ENCODE results near the gene LRRK1.

LRRK1 gene

DNA sequence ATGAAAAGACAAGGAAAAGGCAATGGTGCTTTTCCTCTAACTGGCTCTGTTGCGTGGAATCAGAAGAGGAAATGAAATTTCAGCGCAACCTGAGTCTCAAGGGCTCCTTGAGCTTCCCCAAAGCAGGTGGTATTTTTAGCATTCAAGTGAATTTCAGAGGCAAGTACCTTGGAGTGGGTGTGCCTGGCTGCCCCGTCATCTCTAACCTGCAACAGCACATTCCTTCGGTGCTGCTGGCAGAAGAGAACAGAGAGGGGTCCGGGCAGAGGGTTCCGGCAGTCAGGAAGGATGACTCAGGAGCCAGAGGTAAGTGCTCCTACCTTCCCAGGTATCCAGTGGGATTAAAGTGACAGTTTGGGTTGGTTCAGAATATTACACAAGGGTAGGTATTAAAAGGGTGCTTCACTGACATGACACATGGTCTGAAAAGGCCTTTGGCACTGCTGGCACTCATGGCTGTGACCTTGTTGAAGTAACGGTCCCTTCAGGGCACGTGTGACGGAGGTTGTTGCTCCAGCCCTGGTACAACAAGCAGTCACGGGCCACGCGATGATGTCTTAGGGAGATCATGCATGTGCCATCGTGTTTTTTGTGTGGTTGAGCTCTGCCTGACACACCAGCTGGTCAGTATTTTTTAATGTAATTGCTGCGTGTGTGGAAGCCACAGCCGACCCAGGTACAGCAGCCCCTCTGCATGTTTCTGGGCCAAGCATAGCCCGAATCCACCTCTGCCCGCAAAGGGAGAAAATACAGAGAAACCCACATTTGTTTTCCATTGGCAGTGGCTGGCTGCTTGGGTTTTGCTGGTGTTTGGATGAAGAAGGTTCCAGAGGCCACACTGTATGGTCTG, 75.7 kb downstream of the LRRK1 start:
- H3K4me3 ChIP-seq (replicated peaks in 1 of 2; ENCODE audit: low read depth in 2 of 2, low read length in 2 of 2): no peak overlapping the region
- DNase-seq (ENCODE audit: low read depth in 2 of 2): no peak
- TF ChIP-seq, protein P1, sequence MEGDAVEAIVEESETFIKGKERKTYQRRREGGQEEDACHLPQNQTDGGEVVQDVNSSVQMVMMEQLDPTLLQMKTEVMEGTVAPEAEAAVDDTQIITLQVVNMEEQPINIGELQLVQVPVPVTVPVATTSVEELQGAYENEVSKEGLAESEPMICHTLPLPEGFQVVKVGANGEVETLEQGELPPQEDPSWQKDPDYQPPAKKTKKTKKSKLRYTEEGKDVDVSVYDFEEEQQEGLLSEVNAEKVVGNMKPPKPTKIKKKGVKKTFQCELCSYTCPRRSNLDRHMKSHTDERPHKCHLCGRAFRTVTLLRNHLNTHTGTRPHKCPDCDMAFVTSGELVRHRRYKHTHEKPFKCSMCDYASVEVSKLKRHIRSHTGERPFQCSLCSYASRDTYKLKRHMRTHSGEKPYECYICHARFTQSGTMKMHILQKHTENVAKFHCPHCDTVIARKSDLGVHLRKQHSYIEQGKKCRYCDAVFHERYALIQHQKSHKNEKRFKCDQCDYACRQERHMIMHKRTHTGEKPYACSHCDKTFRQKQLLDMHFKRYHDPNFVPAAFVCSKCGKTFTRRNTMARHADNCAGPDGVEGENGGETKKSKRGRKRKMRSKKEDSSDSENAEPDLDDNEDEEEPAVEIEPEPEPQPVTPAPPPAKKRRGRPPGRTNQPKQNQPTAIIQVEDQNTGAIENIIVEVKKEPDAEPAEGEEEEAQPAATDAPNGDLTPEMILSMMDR (IDR thresholded peaks at IDR 0.05; ENCODE audit: low read depth, low read length): no peak

DNA sequence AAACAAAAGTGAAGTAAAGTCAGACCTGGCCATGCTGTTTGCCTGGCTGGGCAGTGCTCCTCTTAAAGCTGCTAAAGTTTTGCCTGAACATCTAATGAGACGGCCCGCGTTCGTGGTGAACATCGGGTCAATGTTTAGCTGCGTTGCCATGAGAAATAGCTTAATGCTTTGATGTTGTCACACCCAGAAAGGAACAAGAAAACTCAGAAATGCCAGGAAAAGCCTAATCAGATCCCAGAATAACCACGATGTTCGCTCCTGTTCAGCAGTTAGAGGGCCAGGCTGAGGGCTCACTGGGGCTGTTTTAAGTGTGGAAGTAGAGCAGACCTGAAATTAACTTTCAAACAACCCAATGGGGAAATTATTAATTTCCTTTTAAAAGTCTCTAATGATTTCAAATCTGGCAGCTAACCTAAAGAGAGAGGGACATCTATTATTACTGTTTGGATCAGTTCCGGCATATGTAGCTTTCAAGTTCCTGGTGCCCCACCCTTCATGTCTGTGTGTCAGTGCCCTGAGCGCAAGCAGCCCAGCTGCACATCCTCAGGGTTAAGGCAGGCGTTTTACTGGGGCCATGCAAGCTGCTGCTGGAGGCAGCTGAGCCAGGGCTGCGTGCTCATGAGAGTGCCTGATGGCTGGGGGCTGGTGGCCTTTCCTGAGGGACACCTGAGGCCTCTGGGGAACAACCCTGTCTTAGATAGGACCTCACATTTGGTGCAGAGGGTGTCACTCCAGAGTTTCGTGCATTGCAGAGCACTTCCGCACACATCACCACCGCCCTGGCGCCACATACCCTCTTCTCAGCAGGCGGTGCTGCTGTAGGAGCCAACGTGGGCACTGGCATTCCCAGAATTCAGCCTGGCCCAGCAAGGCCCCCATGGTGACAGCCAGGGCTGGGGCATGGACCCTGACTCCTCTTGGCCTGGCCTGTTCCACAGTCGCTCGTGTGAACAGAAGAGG, 76.6 kb downstream of the LRRK1 start:
- TF ChIP-seq, protein P1 (IDR thresholded peaks at IDR 0.05; ENCODE audit: low read depth, low read length): no peak
- DNase-seq (ENCODE audit: low read depth in 2 of 2): no peak
- H3K4me3 ChIP-seq (replicated peaks in 1 of 2; ENCODE audit: low read depth in 2 of 2, low read length in 2 of 2): no peak overlapping the region

DNA sequence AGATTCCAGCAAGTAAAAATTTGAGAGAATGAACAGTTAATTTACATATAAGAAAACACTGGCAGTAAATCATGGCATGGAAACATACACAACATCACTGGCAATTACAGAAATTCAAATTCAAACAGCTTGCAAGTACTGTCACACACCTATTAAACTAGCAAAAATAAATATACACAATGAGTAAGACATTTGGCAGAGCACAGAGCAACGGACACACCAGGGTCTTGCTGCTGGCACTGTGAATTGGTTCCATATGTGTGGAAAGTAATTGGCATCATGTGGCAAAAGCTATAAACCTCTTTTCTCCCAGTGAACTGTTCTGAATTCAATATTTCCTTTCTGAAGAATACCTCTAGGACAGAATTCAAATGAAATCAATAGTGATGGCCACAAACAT, 78.3 kb downstream of the LRRK1 start:
- no peak for DNase-seq (ENCODE audit: low read depth in 2 of 2)
- TF ChIP-seq, protein P1 (IDR thresholded peaks at IDR 0.05; ENCODE audit: low read depth, low read length): no peak
- no peak overlapping the region for H3K4me3 ChIP-seq (replicated peaks in 1 of 2; ENCODE audit: low read depth in 2 of 2, low read length in 2 of 2)

DNA sequence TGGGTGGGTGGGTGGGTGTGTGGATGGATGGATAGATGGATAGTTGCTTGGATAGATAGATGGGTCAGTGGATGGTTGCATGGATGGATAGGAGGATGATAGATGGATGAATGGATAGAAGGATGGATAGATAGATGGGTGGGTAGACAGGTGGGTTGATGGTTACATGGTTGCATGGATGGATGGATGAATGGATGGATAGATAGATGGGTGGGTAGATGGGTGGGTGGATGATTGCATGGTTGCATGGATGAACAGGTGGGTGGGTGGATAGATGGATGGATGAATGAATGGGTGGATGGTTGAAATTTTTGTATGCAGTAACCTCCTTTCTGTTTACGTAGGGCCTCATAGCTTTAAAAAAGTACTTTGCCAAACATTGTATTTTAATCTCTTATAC, 79.5 kb downstream of the LRRK1 start:
- no peak overlapping the region for H3K4me3 ChIP-seq (replicated peaks in 1 of 2; ENCODE audit: low read depth in 2 of 2, low read length in 2 of 2)
- no peak for DNase-seq (ENCODE audit: low read depth in 2 of 2)
- TF ChIP-seq, protein P1 (IDR thresholded peaks at IDR 0.05; ENCODE audit: low read depth, low read length): no peak

DNA sequence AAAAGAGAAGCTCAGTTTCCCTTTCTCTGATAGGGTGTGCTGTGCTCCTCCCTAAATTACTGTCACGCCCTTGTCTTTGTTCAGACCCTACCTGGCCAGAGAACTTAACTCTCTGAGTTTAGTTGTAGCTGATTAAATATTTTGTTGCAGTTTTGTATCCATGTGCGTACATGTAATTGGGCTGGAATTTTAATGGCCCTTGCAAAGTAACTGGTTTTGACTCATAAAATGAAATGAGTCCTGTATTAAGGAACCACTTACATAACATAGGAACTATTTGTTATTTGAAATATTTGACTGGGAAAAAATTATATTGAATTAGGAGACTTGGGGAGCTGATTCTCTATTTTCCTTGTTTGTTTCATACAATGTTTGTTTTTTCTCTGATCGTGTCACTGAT, 80.2 kb downstream of the LRRK1 start:
- TF ChIP-seq, protein P1 (IDR thresholded peaks at IDR 0.05; ENCODE audit: low read depth, low read length): no peak
- no peak for DNase-seq (ENCODE audit: low read depth in 2 of 2)
- no peak overlapping the region for H3K4me3 ChIP-seq (replicated peaks in 1 of 2; ENCODE audit: low read depth in 2 of 2, low read length in 2 of 2)

DNA sequence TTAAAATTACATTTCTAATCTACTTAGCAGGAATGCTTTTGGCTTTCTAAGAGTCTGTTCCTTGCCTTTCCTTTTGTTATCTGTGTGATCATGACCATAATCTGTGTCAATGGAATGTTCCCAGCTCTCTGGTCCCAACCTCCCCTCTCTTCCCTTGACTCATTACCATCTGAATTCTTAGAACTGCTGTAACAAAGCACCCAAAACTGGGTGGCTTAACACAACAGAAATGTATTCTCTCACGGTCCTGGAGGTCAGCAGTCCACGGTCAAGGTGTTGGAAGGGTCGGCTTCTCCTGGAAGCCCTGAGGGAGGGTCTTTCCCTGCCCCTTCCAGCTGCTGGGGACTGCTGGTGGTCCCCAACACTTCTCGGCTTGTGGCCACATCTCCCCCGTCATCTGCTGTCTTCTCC, 81.1 kb downstream of the LRRK1 start:
- TF ChIP-seq, protein P1 (IDR thresholded peaks at IDR 0.05; ENCODE audit: low read depth, low read length): no peak
- no peak overlapping the region for H3K4me3 ChIP-seq (replicated peaks in 1 of 2; ENCODE audit: low read depth in 2 of 2, low read length in 2 of 2)
- DNase-seq (ENCODE audit: low read depth in 2 of 2): peak in 1 of 2 donors; percentile 49
